GM19452 (cell line): Measurements from ENCODE around the gene SLC5A6.
"Not testable (repeated sequence)": the region's sequence is repeated elsewhere in the genome, so short reads cannot be mapped to it uniquely, and the experiment has no call there.

Source experiments
- ATAC-seq: cut with Tn5 transposase; IDR thresholded peaks from one replicate; pipeline ENCODE4 v1.9.1; 2021; ENCODE audit not compliant: unreplicated experiment

SLC5A6 gene

GRCh38 chr2:27208486-27209050 lies 3.5 kb downstream of the SLC5A6 start:
- ATAC-seq: no peak

GRCh38 chr2:27206346-27206745 lies 5.7 kb downstream of the SLC5A6 start:
- ATAC-seq: no peak

- ATAC-seq: no peak
These were observed 6.9 kb downstream of the SLC5A6 start for GRCh38 chr2:27205206-27205605.

GRCh38 chr2:27204566-27204965 lies 7.5 kb downstream of the SLC5A6 start:
- ATAC-seq: no peak

GRCh38 chr2:27203741-27204140 lies 8.3 kb downstream of the SLC5A6 start:
- ATAC-seq: no peak

- ATAC-seq: no peak
These were observed 9.2 kb downstream of the SLC5A6 start for GRCh38 chr2:27202854-27203253.

GRCh38 chr2:27201675-27202074 lies 10.4 kb downstream of the SLC5A6 start:
- ATAC-seq: no peak

GRCh38 chr2:27199241-27199640 lies 12.8 kb downstream of the SLC5A6 start:
- ATAC-seq: no peak

- ATAC-seq: no peak
These were observed 13.4 kb downstream of the SLC5A6 start for GRCh38 chr2:27198627-27199026.

GRCh38 chr2:27198068-27198467 lies 14.0 kb downstream of the SLC5A6 start:
- ATAC-seq: not testable (repeated sequence)

- not testable (repeated sequence) for ATAC-seq
These were observed 16.3 kb downstream of the SLC5A6 start for GRCh38 chr2:27195799-27196198.

GRCh38 chr2:27194538-27195354 lies 17.3 kb downstream of the SLC5A6 start:
- no peak for ATAC-seq

- ATAC-seq: no peak
These were observed 20.8 kb downstream of the SLC5A6 start for GRCh38 chr2:27191070-27191829.

GRCh38 chr2:27189989-27190388 lies 22.1 kb downstream of the SLC5A6 start:
- no peak for ATAC-seq

- no peak for ATAC-seq
These were observed 25.3 kb downstream of the SLC5A6 start for GRCh38 chr2:27186613-27187345.

- no peak for ATAC-seq
These were observed 26.6 kb downstream of the SLC5A6 start for GRCh38 chr2:27185331-27186026.

- ATAC-seq: no peak
These were observed 28.0 kb downstream of the SLC5A6 start for GRCh38 chr2:27184115-27184514.

- no peak for ATAC-seq
These were observed 29.7 kb downstream of the SLC5A6 start for GRCh38 chr2:27182346-27182745.

- no peak for ATAC-seq
These were observed 32.6 kb downstream of the SLC5A6 start for GRCh38 chr2:27179344-27180000.

- ATAC-seq: no peak
These were observed 33.6 kb downstream of the SLC5A6 start for GRCh38 chr2:27178469-27178868.
